Hepatic stellate cell (primary cell): ENCODE results near the gene DPPA3.
"Not testable (repeated sequence)": the region's sequence is repeated elsewhere in the genome, so short reads cannot be mapped to it uniquely, and the experiment has no call there.

Experiments used
- DNase-seq: peaks from one replicate; pipeline ENCODE4 v3.0.0; 2011; ENCODE audit warnings: low spot score

Gene DPPA3

DNA sequence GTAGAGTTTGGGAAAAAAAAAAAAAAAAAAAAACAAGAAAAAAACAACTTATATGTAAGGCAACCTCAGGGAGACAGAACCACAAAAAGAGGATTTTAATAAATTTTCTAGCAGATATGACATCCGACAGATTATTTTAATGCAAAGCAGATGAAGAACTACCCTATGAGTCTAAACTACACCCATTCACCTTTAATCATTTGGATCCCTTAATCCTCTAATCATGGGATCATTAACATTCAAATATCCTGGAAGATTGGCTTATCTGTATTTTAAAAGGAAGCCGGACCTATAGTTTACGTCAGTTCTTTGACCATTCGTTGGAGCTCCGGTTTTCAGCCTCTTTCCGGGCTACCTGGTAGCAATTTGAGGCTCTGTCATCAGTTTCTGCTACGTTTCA, at the start of gene DPPA3:
TSS of gene DPPA3 (plus strand) at position 301 of the 400 bp plus-strand sequence. CDS start 138 bp downstream, outside the sequence.
- no peak for DNase-seq

DNA sequence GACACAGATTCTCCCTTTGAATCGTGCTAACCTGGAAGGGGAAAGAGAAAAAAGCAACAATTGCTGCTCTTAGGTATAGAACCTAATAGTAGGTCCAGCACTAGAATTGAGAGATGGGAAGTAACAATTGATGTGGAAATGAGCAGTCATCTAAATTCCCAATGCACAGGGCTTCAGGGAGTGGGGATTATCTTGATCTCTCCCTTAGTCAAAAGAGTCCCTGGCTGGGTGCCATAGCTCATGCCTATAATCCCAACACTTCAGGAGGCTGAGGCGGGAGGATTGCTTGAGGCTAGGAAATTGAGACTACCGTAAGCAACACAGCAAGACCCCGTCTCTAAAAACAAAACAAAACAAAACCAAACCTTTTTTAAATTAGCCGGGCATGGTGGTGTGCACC, 49.5 kb upstream of the DPPA3 start:
- no peak for DNase-seq

DNA sequence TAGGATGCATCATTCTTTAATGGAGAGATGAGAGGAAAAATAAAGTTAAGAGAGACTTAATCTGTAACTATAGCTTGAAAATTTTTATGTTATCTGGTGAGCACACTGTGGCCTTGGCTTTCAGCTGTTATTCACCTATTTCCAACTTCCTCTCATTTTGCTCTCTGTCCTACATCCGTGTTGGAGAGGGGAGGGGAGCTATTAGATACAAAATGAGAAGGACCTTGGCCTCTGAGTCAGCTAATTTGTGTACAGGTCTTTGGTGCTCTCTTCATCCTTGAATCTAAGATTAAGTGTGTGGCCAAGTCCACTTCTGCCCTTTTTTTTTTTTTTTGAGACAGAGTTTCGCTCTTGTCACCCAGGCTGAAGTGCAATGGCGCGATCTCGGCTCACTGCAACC, 44.6 kb upstream of the DPPA3 start:
- DNase-seq, result no peak

DNA sequence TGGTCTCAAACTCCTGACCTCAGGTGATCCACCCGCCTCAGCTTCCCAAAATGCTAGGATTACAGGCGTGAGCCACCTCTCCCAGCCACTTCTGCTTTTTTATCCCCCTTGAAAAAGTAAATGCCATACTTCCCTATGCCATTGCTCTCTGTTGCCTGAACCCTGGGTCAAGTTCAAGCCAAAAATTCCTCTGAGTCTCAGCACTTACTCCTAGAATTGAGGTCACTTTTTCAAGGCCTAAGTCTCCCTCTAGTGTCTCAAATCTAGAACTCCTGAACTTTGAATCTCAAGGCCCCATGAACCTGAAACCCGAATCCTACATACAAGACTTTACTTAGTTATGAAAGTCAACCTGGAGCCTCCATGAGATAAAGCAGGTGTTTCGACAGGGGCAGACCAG, 44.1 kb upstream of the DPPA3 start:
- peak; percentile 37 for DNase-seq

DNA sequence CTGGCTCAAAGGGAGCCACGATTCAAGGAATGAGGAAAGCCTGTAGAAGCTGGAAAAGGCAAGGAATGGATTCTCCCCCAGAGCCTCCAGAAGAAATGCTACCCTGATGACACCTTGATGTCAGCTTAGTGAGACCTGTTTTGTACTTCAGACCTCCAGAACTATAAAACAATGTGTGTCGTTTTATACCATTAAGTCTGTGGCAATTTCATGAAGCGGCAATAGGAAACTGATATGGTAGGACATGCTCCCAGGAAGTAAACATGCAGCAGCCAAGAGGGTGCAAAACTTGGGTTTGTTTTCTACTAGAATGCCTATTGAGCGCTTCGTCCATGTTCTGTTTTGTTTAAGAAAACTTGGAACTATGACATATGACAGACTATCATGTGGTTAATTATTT, 43.1 kb upstream of the DPPA3 start:
- no peak for DNase-seq

DNA sequence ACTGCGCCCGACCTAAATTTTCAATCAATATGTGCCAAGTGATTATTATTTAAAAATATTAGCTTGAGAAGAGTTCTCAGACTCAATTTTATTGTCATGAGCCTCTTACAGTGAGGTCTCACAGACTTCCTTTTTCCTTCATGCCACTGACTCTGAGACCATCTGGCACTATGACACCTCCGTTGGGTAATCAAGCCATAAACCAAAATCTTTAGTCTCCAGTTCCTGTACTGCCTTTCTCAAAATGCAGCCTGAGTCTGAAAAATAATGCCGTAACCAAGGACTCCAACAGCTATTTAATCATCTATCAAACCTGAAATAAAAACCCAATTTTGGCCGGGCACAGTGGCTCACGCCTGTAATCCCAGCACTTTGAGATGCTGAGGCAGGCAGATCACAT, 35.8 kb upstream of the DPPA3 start:
- DNase-seq, result not testable (repeated sequence)

DNA sequence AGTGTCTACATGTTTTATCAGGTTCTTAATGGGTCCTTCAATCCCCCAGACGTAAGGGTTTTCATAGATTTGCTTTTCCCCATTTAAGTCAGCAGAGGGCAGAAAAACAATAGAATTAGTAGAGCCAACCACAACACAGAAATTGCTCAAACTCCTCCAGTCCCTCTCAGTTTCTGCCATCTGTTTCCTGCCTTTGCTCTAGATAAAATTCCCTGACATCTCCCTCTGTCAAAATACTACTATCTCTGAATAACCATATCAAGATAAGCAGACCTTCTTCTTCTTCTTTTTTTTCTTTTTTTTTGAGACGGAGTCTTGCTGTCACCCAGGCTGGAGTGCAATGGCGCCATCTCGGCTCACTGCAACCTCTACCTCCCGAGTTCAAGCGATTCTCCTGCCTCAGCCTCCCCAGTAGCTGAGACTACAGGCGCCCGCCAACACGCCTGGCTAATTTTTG, 33.8 kb upstream of the DPPA3 start:
- peak; percentile 55 for DNase-seq

DNA sequence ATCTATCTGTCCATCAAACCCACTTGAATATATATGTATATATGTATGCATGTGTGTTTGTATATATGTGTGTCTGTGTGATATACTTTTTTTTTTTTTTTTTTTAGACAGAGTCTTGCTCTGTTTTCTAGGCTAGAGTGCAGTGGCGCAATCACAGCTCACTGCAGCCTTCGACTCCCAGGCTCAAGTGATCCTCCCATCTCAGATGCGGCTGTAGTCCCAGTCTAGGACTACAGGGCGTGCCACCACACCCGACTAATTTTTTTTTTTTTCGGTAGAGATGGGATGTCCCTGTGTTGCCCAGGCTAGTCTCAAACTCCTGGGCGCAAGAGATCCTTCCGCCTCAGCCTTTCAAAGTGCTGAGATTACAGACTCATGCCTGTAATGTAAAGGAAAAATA, 32.5 kb upstream of the DPPA3 start:
- no peak for DNase-seq

DNA sequence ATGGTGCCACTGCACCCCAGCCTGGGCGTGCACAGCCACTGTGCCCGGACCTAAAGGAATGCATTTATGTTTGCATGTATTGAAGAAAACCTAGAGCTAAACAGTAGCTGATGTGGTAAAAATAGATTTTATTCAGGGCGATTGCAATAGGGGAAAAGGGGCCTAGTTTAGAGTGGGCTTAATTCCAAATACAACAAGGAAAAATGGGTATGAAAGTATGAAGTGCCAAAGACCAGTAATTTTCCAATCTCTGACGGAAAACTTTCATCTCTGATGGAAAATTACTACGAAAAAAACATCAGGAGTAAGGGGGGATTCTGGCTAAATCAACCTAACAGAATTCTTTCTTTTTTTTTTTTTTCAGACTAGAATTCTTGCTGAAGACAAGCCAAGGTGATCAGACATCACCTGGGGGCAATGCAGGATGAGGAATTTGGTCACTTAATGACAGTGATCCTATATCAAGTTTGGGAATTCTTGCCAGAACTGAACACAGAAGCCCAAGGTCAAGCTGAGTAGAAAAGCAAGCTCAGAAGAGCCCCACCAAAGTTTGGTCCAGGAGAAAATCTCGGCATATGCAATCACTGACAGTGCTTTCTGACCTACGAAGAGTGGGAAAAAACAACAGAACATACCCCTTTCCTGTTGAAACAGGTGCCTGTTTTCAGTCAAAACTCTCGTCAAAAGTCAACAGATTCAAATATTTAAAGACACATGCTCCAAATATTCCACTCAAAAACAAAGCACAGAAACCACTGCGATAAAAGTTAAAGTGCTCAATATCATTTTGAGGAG, 31.8 kb upstream of the DPPA3 start:
- no peak for DNase-seq

DNA sequence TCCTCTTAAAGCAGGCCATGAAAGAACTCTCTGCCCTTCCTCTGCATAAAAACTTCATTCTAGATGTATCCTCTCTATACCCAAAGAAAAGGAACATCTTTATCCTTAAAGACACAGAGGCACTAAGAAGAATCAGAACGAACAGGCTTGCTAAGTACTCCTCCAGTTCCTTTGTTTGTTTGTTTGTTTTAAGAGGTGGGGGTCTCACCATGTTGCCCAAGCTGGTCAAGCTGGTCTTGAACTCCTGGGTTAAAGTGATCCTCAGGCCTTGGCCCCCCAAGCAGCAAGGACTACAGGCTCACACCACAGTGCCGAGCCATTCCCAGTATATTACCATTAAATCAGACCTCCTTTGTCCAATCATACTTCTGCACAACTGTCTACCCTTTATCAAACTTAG, 29.7 kb upstream of the DPPA3 start:
- DNase-seq, result no peak

DNA sequence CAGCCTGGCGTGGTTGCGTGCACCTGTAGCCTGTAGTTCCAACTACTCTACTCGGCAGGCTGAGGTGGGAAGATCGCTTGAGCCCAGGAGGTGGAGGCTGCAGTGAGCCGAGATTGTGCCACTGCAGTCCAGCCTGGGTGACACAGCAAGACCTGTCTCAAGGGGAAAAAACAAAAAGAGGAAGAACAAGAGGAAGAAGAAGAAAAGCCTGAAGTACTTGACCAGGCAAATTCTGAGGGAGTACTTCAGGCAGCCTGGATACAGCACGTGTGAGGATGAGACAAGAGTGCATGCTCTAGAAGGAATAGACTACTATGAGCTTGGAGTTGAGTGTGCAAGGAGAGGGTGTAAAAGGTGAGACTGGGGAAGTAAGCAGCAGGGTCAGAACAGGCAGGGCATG, 17.4 kb upstream of the DPPA3 start:
- no peak for DNase-seq

DNA sequence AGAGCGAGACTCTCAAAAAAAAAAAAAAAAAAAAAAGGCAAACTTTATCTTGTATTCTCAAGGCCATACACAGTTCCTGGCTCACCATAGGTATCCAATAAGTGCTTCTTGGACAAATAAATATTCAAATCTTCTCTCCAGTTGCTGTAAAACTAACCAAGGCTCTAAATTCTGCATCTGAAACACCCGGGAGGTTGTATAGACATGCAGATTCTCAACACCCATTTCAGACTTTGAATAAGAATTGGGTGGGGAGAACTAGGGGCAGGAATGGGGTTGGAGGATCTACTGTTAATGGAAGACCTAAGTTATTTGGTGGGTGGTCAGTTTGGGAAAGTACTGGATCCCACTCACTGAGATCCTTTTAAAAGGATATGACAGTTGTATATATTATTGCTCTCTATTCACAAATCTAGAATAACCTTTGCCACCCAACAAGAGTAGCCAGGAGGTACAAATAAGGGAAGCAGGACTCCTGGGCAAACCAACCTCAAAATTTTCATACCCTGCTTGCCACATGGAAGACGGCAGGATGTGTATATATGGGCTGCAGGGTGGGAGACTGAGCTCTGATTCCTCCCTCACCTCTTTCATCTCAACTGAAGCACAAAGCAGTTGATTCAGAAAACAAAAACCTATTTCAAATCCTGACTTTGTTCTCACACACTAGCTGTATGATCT, 16.5 kb upstream of the DPPA3 start:
- no peak for DNase-seq

DNA sequence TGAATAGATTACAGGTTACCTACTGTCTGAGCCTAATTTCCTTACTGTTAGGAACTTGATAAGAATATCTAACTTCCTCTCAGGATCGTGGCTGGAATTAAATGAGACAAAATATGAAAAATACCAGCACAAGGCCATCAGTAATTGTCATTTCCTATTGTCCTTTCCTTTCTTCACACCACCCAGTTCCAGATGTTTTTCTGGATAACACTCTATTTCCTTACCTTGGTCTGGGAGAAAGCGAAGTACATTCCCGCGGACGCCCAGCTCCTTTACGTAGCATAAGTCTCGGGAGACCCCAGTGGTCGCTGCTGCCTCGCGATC, 16.0 kb upstream of the DPPA3 start:
- DNase-seq, result no peak

DNA sequence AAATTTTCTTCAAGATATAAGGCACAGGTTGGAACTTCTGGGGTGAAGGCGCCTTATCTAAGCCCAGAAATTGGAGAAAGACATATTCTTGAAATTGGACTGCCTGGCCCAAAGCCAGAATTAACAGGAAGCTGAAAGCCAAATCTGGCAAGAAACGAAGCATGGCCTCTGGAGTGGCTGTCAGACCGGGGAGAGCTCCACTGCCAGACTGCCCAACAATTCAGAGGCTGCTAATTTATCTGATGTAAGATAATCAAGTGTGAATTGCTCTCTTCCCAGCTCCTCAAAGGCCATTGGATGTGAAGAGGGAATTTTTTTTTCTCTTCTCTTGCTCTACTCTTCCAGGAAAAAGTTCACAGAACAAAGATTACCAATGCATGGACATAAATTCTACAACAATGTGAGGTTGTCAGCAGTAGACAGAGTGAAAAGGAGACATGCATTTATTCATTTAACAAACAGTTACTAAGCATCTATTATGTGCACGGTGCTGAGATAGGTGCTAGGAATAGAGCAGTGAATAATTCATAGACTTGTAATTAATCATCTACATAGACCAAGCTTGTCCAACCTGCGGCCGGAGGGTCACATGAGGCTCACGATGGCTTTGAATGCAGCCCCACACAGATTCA, 15.6 kb upstream of the DPPA3 start, which contains the start of gene GDF3:
TSS of gene GDF3 (minus strand) at position 210 of the 632 bp plus-strand sequence. CDS start at position 163, 47 bp downstream.
- peak; percentile 19 for DNase-seq

DNA sequence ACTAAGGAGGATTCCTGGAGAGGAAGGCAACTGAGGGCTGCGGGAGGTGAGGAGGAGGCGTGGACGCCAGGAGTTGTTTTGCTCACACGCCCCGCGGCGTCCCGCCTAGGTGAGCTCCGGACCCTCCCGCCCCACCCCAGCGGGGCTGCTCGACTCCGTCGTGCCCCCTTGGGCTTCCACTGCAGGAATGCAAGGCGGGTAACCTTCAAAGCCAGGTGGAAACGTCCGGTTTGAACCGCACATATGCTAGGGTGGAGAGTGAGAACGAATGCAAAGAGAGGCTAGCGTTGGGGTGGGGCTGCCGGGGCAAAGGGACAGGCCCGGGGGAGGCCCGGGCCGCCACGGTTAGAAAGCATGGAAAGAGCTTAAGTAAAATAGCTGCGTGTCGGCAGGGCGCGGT, 5.4 kb upstream of the DPPA3 start:
- no peak for DNase-seq

DNA sequence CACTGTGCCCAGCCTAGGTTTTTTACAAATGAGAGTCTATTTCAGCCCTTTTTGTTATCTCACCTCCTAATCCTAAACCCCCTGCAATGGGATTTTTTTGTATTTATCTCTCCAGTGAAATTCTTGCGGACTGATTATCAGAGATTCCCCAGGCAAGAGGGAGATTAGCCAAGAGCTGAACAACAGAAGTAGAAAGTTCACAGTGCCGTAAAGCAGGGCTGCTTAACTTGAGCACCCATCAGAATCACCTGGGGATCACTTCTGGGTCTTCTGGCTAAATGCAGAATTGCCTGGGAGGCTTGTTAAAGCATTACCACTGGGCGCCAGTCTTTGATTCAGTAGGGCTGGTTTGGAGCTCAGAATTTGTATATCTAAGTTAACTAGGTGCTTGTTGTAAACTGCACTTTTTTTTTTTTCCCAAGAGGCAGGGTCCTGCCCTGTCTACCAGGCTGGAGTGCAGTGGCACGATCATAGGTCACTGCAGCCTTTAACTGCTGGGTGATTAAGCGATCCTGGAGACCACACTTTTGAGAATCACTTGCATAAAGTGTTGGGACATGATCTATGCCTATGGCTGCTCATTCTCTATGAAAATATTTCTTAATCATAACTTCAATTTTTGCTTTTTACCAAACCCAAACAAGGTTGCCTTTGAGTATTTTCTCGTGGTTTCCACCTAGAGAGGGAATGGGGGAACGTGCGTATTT, 1.1 kb upstream of the DPPA3 start:
- no peak for DNase-seq

DNA sequence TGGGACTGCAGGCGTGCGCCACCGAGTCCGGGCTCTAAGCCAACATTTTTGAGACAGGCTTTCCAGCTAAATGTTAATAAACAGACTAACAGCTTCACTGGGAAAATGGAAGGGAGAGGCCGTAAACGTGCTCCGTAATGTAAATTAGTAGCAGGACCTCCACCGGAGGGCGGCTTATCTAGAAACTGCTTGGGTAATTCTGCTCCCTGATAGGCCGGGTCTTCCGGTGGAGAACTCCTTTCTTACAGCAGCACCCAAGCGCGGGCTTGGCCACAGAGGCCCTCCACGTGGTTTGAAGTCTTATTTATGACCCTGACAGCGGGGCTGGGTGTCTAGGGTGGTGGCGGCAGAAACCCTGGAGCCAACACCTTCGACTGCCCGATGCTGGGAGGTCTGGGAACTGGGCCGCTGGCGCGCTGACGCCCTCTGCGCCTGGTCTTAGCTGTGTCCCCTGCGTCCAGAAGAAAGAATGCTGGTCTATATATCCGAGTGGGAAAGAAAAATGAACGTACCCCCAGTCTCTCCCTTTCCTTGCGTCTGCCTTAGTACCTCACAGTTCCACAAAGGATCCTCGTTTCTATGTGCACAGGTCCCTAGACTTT, 1.7 kb downstream of the DPPA3 start:
- no peak for DNase-seq

DNA sequence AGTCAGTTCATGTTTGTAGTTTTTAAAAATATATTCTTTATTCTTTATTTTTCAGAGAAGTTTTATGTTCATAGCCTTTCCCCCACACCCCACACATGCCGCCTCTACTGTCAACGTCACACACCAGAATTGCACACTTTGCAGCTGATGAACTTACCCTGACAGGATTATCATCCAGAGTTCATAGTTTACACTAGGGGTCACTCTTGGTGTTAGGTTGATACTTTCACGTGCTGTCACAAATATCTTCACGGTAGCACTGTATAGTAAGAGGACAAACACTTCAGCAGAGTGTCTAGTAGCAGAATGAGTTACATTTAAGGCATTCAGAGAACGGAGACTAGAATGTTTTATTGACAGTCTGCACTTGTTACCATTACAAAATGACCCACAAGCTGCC, 5.1 kb downstream of the DPPA3 start:
- DNase-seq, result no peak

DNA sequence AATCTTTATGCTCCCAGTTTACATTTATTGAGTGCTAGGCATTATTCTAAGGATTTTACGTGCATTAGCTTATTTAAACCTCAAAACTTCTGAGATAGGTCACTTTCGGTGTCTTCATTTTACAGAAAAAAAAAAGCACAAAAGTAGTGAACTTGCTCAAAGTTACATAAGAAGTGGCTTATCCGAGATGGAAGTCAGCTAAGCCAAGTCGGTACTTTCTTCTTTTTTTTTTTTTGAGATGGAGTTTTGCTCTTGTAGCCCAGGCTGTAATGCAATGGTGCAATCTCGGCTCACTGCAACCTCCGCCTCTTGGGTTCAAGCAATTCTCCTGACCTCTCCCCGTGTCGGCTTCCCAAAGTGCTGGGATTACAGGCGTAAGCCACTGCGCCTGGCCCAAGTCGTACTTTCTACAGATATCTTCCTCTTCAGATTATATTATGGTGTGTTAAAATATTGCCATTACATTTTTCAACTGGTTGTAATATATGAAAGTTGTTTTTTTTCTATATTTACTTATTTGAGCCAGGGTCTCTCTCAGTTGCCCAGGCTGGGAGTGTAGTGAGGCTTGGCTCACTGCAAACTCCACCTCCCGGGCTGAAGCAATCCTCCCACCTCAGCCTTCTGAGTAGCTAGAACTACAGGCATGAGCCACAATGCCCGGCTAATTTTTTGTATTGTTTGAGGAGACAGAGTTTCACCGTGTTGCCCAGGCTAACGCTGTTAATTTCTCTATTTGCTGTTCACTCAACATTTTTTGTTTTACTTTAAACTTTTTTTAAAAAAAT, 8.9 kb downstream of the DPPA3 start:
- DNase-seq, result no peak

DNA sequence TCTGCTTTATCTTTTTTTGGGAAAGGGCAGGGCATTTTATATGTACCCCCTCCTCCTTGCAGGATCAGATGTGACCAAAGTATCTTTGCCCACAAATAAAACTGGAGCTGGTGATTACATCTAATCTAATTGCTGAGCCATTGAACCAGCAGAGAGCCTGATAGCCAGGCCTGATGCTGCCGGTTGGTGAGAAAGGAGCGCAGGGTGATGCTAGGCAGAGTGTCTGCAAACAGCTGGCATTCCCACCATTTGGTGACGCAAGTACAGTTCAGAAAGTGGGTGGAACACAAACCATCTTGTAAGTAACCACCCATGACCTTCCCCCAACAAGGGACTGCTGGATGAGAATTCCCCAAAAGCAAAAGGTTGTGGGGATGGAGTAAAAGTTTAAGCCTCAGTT, 12.7 kb downstream of the DPPA3 start:
- DNase-seq, result no peak

DNA sequence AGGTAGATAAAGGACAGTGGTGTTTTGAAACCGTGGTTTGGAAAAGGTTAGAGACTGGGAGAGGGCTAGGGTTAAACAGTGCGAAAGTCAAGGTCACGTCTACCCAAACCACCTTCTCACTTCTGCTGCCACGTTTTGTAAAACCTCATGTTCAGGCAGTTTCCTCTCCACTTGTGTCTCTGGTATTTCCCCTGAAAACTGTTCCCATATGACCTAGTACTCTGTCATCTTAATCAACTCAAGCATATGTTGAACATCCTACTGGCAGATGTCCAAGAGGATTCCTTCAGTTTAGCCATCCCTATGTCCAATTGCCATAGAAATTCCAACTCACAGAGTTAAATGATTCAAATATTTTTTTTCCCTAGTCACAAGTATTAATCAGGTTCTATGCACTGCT, 18.5 kb downstream of the DPPA3 start:
- DNase-seq, result no peak
